HG02852 (cell line): ENCODE measurements around the gene RHOH.
"Not testable (repeated sequence)": the region's sequence is repeated elsewhere in the genome, so short reads cannot be mapped to it uniquely, and the experiment has no call there.

Source experiments
- ATAC-seq: cut with Tn5 transposase; IDR thresholded peaks from one replicate; pipeline ENCODE4 v1.9.1; 2021; ENCODE audit warnings: mild to moderate bottlenecking, moderate library complexity; ENCODE audit not compliant: unreplicated experiment

The RHOH gene

GRCh38 chr4:40196724-40197281 lies at the start of gene RHOH:
RHOH (plus strand) TSS chr4:40197031; CDS start chr4:40243387, 46,356 bp downstream.
- ATAC-seq = no peak

- ATAC-seq = not testable (repeated sequence)
Measured at GRCh38 chr4:40147490-40147889, 49.3 kb upstream of the RHOH start.

- ATAC-seq = no peak
Measured at GRCh38 chr4:40149960-40150385, 46.9 kb upstream of the RHOH start.

- no peak for ATAC-seq
Measured at GRCh38 chr4:40150932-40151331, 45.9 kb upstream of the RHOH start.

- ATAC-seq = no peak
Measured at GRCh38 chr4:40152637-40153036, 44.2 kb upstream of the RHOH start.

- ATAC-seq = no peak
Measured at GRCh38 chr4:40157436-40157835, 39.4 kb upstream of the RHOH start.

- ATAC-seq = no peak
Measured at GRCh38 chr4:40160258-40160657, 36.6 kb upstream of the RHOH start.

GRCh38 chr4:40164459-40164858 lies 32.4 kb upstream of the RHOH start:
- ATAC-seq = no peak

- ATAC-seq = no peak
Measured at GRCh38 chr4:40165916-40166315, 30.9 kb upstream of the RHOH start.

- no peak for ATAC-seq
Measured at GRCh38 chr4:40168070-40168469, 28.8 kb upstream of the RHOH start.

- no peak for ATAC-seq
Measured at GRCh38 chr4:40170588-40170987, 26.2 kb upstream of the RHOH start.

- ATAC-seq = peak; percentile 82
Measured at GRCh38 chr4:40173470-40173875, 23.4 kb upstream of the RHOH start.

- ATAC-seq = no peak
Measured at GRCh38 chr4:40176602-40177001, 20.2 kb upstream of the RHOH start.

GRCh38 chr4:40177591-40177990 lies 19.2 kb upstream of the RHOH start:
- ATAC-seq = no peak

- no peak for ATAC-seq
Measured at GRCh38 chr4:40178672-40179071, 18.2 kb upstream of the RHOH start.

GRCh38 chr4:40179360-40179759 lies 17.5 kb upstream of the RHOH start:
- no peak for ATAC-seq

- ATAC-seq = no peak
Measured at GRCh38 chr4:40180356-40180755, 16.5 kb upstream of the RHOH start.

- ATAC-seq = no peak
Measured at GRCh38 chr4:40182001-40182400, 14.8 kb upstream of the RHOH start.

GRCh38 chr4:40182954-40183353 lies 13.9 kb upstream of the RHOH start:
- ATAC-seq = no peak

- no peak for ATAC-seq
Measured at GRCh38 chr4:40183615-40184411, 13.0 kb upstream of the RHOH start.

GRCh38 chr4:40185830-40186664 lies 10.8 kb upstream of the RHOH start:
- ATAC-seq = peak; percentile 45

- ATAC-seq = no peak
Measured at GRCh38 chr4:40186665-40187014, 10.2 kb upstream of the RHOH start.
